ENCODE results near the gene LAMA1.

The LAMA1 gene

DNA sequence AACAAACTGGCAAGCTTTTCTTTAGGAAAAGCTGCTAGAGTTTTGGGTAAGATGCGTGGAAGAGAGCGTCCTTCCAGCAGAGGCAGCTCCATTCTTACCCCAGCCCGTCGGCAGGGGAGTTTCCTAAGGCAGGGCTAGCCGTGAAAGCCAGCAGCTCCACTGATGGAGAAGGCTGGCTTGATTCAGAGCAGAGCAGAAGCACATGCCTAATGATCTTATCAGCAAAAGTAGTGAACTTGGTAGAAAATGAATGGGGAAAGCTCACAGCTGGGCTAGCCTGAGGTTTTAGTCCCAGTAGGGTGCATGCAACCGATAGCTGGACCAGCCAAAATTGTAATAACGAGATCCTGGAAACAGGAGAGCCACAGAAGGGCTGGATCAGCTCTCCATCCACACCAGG lies 20.8 kb downstream of the LAMA1 start:
- Histone ChIP-seq H3K9me2 (replicated peaks; ENCODE audit: control insufficient read depth, low read length) (no peaks in the 10 kb centered on the region), H3K9me3 (ENCODE audit: control insufficient read depth, insufficient read depth, low read length) (no peaks in the 10 kb centered on the region), H3K4me2 (ENCODE audit: low read length) (no peak overlapping the region), H3K36me3 (ENCODE audit: control insufficient read depth, low read length) (no peaks in the 10 kb centered on the region), H3K27me3 (ENCODE audit: control insufficient read depth, low read length) (no peaks in the 10 kb centered on the region), H3K4me1 (ENCODE audit: control insufficient read depth, low read length) (no peaks in the 10 kb centered on the region), H3K27ac (ENCODE audit: low read depth, low read length) (no peak overlapping the region), H3F3A (ENCODE audit: control insufficient read depth, insufficient read depth) (no peaks in the 10 kb centered on the region), H3K4me3 (ENCODE audit: low read length) (no peak overlapping the region), H3K79me2 (ENCODE audit: control insufficient read depth, low read length) (no peaks in the 10 kb centered on the region), H4K20me1 (ENCODE audit: control insufficient read depth, insufficient read depth, low read depth, low read length) (no peaks in the 10 kb centered on the region)
- no peak for TF ChIP-seq EZH2phosphoT487 (IDR thresholded peaks at IDR 0.05; ENCODE audit: borderline replicate concordance, low read length)
- TF ChIP-seq, protein P1, sequence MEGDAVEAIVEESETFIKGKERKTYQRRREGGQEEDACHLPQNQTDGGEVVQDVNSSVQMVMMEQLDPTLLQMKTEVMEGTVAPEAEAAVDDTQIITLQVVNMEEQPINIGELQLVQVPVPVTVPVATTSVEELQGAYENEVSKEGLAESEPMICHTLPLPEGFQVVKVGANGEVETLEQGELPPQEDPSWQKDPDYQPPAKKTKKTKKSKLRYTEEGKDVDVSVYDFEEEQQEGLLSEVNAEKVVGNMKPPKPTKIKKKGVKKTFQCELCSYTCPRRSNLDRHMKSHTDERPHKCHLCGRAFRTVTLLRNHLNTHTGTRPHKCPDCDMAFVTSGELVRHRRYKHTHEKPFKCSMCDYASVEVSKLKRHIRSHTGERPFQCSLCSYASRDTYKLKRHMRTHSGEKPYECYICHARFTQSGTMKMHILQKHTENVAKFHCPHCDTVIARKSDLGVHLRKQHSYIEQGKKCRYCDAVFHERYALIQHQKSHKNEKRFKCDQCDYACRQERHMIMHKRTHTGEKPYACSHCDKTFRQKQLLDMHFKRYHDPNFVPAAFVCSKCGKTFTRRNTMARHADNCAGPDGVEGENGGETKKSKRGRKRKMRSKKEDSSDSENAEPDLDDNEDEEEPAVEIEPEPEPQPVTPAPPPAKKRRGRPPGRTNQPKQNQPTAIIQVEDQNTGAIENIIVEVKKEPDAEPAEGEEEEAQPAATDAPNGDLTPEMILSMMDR (IDR thresholded peaks at IDR 0.05; ENCODE audit: low read depth, low read length, poor library complexity, severe bottlenecking): no peak

DNA sequence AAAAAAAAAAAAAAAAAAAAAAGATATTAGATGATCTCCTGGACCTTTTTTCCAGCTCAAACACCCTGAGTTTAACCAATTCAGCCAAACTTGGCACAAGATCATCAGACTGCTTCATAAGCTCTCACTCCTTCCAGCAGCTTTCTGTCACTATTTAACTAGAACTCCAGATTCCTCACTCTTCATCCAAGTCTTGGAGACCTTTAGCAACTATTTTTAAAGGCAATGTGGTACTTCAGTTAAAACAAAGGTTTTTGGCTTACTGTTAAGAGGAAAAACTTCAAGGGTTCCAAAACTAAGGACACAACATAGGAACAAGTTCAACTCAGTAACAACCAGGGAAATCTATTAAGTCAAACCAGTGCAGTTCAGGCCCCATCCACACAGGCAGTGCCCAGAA lies 23.2 kb downstream of the LAMA1 start:
- Histone ChIP-seq H3K36me3 (ENCODE audit: control insufficient read depth, low read length) (no peaks in the 10 kb centered on the region), H3K4me2 (ENCODE audit: low read length) (no peak overlapping the region), H4K20me1 (ENCODE audit: control insufficient read depth, insufficient read depth, low read depth, low read length) (no peaks in the 10 kb centered on the region), H3K4me1 (ENCODE audit: control insufficient read depth, low read length) (no peaks in the 10 kb centered on the region), H3K27me3 (ENCODE audit: control insufficient read depth, low read length) (no peaks in the 10 kb centered on the region), H3K9me3 (ENCODE audit: control insufficient read depth, insufficient read depth, low read length) (no peaks in the 10 kb centered on the region), H3K79me2 (ENCODE audit: control insufficient read depth, low read length) (no peaks in the 10 kb centered on the region), H3K27ac (ENCODE audit: low read depth, low read length) (no peak overlapping the region), H3F3A (ENCODE audit: control insufficient read depth, insufficient read depth) (no peaks in the 10 kb centered on the region), H3K9me2 (replicated peaks; ENCODE audit: control insufficient read depth, low read length) (no peaks in the 10 kb centered on the region), H3K4me3 (ENCODE audit: low read length) (no peak overlapping the region)
- TF ChIP-seq EZH2phosphoT487 (IDR thresholded peaks at IDR 0.05; ENCODE audit: borderline replicate concordance, low read length): no peak
- TF ChIP-seq, protein P1 (IDR thresholded peaks at IDR 0.05; ENCODE audit: low read depth, low read length, poor library complexity, severe bottlenecking): no peak

DNA sequence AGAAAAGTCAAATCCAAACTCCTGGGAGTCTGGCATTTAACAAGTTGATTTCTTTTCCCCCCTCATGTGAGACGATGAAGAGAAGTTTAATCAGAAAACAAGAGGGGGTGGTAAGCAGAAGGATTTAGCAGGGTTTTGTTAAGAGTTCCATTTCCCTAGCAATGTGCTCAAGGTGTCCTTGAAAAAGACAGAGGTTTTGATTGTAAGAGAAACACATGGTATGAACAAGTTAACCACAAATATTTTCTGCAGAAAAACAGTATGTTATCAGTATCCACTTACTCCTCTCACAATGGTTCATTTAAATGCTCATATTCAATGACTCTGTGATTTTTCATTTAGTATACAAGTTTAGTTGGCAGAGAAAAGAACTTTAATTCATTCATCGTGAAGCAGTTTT lies 26.8 kb downstream of the LAMA1 start:
- H3K9me2 ChIP-seq (replicated peaks; ENCODE audit: control insufficient read depth, low read length): no peaks in the 10 kb centered on the region
- H3K4me1 ChIP-seq (ENCODE audit: control insufficient read depth, low read length): no peaks in the 10 kb centered on the region
- TF ChIP-seq, protein P1 (IDR thresholded peaks at IDR 0.05; ENCODE audit: low read depth, low read length, poor library complexity, severe bottlenecking): no peak
- TF ChIP-seq EZH2phosphoT487 (IDR thresholded peaks at IDR 0.05; ENCODE audit: borderline replicate concordance, low read length): no peak
- no peaks in the 10 kb centered on the region for H3K36me3 ChIP-seq (ENCODE audit: control insufficient read depth, low read length)
- H3K4me3 ChIP-seq (ENCODE audit: low read length): no peak overlapping the region
- no peaks in the 10 kb centered on the region for H3F3A ChIP-seq (ENCODE audit: control insufficient read depth, insufficient read depth)
- H3K79me2 ChIP-seq (ENCODE audit: control insufficient read depth, low read length): no peaks in the 10 kb centered on the region
- no peak overlapping the region for H3K4me2 ChIP-seq (ENCODE audit: low read length)
- no peaks in the 10 kb centered on the region for H3K27me3 ChIP-seq (ENCODE audit: control insufficient read depth, low read length)
- no peaks in the 10 kb centered on the region for H4K20me1 ChIP-seq (ENCODE audit: control insufficient read depth, insufficient read depth, low read depth, low read length)
- H3K27ac ChIP-seq (ENCODE audit: low read depth, low read length): no peak overlapping the region
- no peaks in the 10 kb centered on the region for H3K9me3 ChIP-seq (ENCODE audit: control insufficient read depth, insufficient read depth, low read length)

DNA sequence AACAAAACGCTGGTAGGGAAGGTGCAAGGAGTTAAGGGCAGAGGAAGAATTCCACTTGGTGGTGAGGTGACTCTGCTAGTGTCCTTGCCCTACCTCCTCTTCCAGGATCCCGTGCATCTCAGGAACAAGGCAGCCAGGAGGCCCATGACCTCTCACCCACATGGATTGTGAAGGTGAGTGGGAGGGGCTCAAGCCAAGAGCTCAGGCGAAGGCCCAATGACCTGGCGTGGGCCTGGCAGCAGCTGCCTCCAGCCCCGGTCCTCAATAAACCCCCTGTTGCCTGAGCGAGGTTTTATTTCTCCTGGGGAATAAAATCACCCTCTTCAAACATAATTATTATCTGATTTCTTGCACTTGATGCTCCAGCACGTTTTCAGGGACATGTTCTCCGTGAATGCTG lies 28.2 kb downstream of the LAMA1 start:
- no peaks in the 10 kb centered on the region for H3K9me2 ChIP-seq (replicated peaks; ENCODE audit: control insufficient read depth, low read length)
- no peaks in the 10 kb centered on the region for H3K9me3 ChIP-seq (ENCODE audit: control insufficient read depth, insufficient read depth, low read length)
- H3K4me2 ChIP-seq (ENCODE audit: low read length): no peak overlapping the region
- H4K20me1 ChIP-seq (ENCODE audit: control insufficient read depth, insufficient read depth, low read depth, low read length): no peaks in the 10 kb centered on the region
- no peaks in the 10 kb centered on the region for H3K79me2 ChIP-seq (ENCODE audit: control insufficient read depth, low read length)
- no peak overlapping the region for H3K4me3 ChIP-seq (ENCODE audit: low read length)
- no peaks in the 10 kb centered on the region for H3K4me1 ChIP-seq (ENCODE audit: control insufficient read depth, low read length)
- no peak for TF ChIP-seq EZH2phosphoT487 (IDR thresholded peaks at IDR 0.05; ENCODE audit: borderline replicate concordance, low read length)
- TF ChIP-seq, protein P1 (IDR thresholded peaks at IDR 0.05; ENCODE audit: low read depth, low read length, poor library complexity, severe bottlenecking): no peak
- no peaks in the 10 kb centered on the region for H3K27me3 ChIP-seq (ENCODE audit: control insufficient read depth, low read length)
- H3K36me3 ChIP-seq (ENCODE audit: control insufficient read depth, low read length): no peaks in the 10 kb centered on the region
- H3K27ac ChIP-seq (ENCODE audit: low read depth, low read length): no peak overlapping the region
- no peaks in the 10 kb centered on the region for H3F3A ChIP-seq (ENCODE audit: control insufficient read depth, insufficient read depth)
